ENCODE data around the gene EML2. TPM values are rescaled to one million over a fixed set of nuclear protein-coding genes. Genes with fewer than 3 reads are reported as not detected.

Gene EML2
- total RNA-seq, 2 experiments from 2014 or later = 103 to 113 TPM

DNA sequence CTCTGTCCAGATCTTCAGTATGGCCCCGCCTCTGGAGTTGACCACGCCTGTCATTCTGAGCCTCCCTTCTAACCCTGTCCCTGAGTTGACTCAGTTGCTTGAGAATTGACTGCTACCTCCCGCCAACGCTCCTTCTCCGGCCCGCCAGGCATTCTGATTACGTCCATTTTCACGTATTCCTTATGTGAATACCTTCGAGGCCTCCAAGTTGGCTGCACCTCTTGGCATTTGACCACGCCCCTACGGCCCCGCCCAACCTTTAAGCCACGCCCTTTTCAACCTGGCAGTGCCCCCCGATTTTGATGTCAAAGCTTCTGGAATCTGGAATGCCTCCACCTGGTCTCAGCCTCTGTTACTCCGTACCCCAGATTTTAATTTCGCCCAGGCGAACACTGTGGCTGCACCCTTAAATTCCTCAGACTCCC lies 1.7 kb upstream of the EML2 start:
- Mint-ChIP-seq H3K4me1 (ENCODE audit: low read depth) (peaks cover 45% of the 10 kb centered on the region), H3K36me3 (ENCODE audit: low read depth) (peaks cover 31% of the 10 kb centered on the region), H3K27me3 (peaks cover 3% of the 10 kb centered on the region), H3K9me3 (peaks cover 2% of the 10 kb centered on the region), H3K4me3 (peak overlapping the region; percentile 92), H3K27ac (peak overlapping the region; percentile 99)
- TF ChIP-seq, protein P1, sequence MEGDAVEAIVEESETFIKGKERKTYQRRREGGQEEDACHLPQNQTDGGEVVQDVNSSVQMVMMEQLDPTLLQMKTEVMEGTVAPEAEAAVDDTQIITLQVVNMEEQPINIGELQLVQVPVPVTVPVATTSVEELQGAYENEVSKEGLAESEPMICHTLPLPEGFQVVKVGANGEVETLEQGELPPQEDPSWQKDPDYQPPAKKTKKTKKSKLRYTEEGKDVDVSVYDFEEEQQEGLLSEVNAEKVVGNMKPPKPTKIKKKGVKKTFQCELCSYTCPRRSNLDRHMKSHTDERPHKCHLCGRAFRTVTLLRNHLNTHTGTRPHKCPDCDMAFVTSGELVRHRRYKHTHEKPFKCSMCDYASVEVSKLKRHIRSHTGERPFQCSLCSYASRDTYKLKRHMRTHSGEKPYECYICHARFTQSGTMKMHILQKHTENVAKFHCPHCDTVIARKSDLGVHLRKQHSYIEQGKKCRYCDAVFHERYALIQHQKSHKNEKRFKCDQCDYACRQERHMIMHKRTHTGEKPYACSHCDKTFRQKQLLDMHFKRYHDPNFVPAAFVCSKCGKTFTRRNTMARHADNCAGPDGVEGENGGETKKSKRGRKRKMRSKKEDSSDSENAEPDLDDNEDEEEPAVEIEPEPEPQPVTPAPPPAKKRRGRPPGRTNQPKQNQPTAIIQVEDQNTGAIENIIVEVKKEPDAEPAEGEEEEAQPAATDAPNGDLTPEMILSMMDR (IDR thresholded peaks at IDR 0.05) = no peak
- ChIA-PET CTCF (interaction anchor here (0.9 to 4.7 kb wide), 12 partner anchors 12 to 201 kb away, joined by 3 to 29 read pairs (median 8); partner anchors contain the start of gene FOSB), POLR2A (interaction anchor here (0.6 to 5.8 kb wide), 14 partner anchors 9 to 201 kb away, joined by 3 to 30 read pairs (median 6); partner anchors contain the start of genes OPA3 and VASP)
- no peak for ATAC-seq
- intact Hi-C loops (cut with micrococcal nuclease) = loop anchor here (5.0 kb wide), 2 partner anchors 44 to 134 kb away; partner anchors contain the start of gene VASP
- DNase-seq = peak; percentile 79

- no peak for ATAC-seq
- H3K27me3 Mint-ChIP-seq = no peaks in the 10 kb centered on the region
- no peak for DNase-seq
- peaks cover 2% of the 10 kb centered on the region for H3K9me3 Mint-ChIP-seq
- H3K27ac Mint-ChIP-seq = no peak overlapping the region
- peak overlapping the region; percentile 96 for H3K4me3 Mint-ChIP-seq
- H3K4me1 Mint-ChIP-seq (ENCODE audit: low read depth) = peaks cover 26% of the 10 kb centered on the region
- TF ChIP-seq, protein P1 (IDR thresholded peaks at IDR 0.05) = no peak
- H3K36me3 Mint-ChIP-seq (ENCODE audit: low read depth) = peaks cover 36% of the 10 kb centered on the region
- intact Hi-C loops (cut with micrococcal nuclease) = no loop called here
- CTCF ChIA-PET = interaction anchor here (1.1 to 1.7 kb wide), 2 partner anchors 7 to 31 kb away, joined by 3 to 7 read pairs; no protein-coding TSS in a partner anchor
- POLR2A ChIA-PET = interaction anchor here (0.8 to 1.3 kb wide), 3 partner anchors 8 to 13 kb away, joined by 3 to 7 read pairs (median 5); no protein-coding TSS in a partner anchor
Measured at GRCh38 chr19:45637890-45638667, 1.1 kb downstream of the EML2 start.

- intact Hi-C loops (cut with micrococcal nuclease) = no loop called here
- ChIA-PET POLR2A (interaction anchor here (1.9 kb wide), 1 partner anchor 20 kb away, joined by 10 read pairs; no protein-coding TSS in a partner anchor), CTCF (no interaction called here)
- Mint-ChIP-seq H3K36me3 (ENCODE audit: low read depth) (peaks cover 42% of the 10 kb centered on the region), H3K4me3 (no peak overlapping the region), H3K27ac (no peak overlapping the region), H3K9me3 (peaks cover 2% of the 10 kb centered on the region), H3K27me3 (no peaks in the 10 kb centered on the region), H3K4me1 (ENCODE audit: low read depth) (peaks cover 27% of the 10 kb centered on the region)
- TF ChIP-seq, protein P1 (IDR thresholded peaks at IDR 0.05) = no peak
- ATAC-seq (no peak), DNase-seq (no peak)
Measured at GRCh38 chr19:45636902-45637301, 2.3 kb downstream of the EML2 start.

GRCh38 chr19:45636275-45636674 lies 2.9 kb downstream of the EML2 start:
- peaks cover 38% of the 10 kb centered on the region for H3K36me3 Mint-ChIP-seq (ENCODE audit: low read depth)
- H3K27me3 Mint-ChIP-seq = no peaks in the 10 kb centered on the region
- DNase-seq (no peak), ATAC-seq (no peak)
- ChIA-PET POLR2A (interaction anchor here (1.9 kb wide), 1 partner anchor 20 kb away, joined by 10 read pairs; no protein-coding TSS in a partner anchor), CTCF (no interaction called here)
- intact Hi-C loops (cut with micrococcal nuclease) = no loop called here
- no peak overlapping the region for H3K4me3 Mint-ChIP-seq
- no peak overlapping the region for H3K27ac Mint-ChIP-seq
- H3K4me1 Mint-ChIP-seq (ENCODE audit: low read depth) = peaks cover 27% of the 10 kb centered on the region
- H3K9me3 Mint-ChIP-seq = peaks cover 2% of the 10 kb centered on the region
- TF ChIP-seq, protein P1 (IDR thresholded peaks at IDR 0.05) = no peak

All from activated CD8-positive, alpha-beta T cell treated with anti-CD3 and anti-CD28 coated beads for 36 hours (primary cell).